Cerebellar nuclear complex (tissue), 1 donor: ENCODE data around the gene NLGN4X.
A peak's percentile ranks its signal among the peaks of the same experiment; 100 is the strongest.

Experiments used
- DNase-seq, 2 experiments: peaks; one replicate each; lab custom pipeline; 2025; lab: John Stamatoyannopoulos, UW

NLGN4X gene

GRCh38 chrX:6151971-6152370 lies 76.7 kb downstream of the NLGN4X start:
- DNase-seq: no peak

DNA sequence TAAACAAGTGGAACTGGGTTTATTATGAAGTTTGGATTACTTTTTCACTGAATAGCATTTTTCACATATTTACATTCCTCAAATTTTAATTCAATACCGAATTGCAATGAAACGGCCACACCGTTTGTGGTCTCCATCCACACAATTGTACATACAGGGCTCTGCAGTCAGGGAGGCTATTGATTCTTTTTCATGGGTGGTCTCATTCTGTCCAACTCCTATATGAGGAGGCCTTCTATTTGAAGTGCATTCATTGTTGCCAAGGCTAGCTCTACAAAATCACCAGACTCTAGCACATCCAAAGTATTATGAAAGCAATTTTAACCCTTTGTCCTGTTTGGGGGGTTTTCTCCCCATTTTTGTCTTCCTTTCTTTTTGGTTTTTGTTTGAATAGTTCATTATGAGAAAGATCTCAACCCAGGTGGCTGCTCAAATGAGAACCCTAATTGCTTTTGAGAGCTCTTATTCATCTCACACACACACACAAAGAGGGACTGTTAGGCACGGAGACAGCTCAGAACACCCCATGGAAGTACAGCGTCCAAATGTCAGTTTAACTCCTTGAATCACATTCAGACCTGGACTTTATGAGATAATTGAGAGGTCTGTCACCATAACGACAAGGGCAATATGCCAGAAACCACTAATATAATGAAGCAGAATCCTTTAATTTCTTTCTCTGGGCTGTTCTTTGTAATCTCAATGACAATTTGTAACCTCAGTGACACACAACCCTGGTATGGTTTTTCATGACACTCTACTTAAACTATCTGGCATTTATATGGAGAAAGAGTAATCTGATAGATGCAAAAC lies 79.4 kb downstream of the NLGN4X start:
- no peak for DNase-seq

DNA sequence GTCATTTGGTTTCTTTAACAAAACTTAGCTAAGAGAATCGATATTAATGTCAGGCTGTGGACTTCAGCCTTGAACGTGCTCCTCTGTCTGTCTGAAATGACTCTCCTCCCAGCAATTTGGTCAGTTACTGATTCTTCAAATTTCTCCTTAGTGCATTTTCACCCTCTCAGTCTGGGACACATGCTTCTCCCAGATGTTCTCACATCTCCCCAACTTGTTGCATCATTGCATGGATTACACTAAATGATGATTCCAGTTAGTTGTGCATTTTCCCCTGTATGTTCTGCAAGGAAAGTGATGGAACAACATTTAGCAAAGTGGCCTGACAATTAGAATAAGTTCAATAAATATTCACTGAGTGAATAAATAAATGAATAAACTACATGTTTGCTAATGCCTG lies 94.4 kb downstream of the NLGN4X start:
- DNase-seq: no peak

DNA sequence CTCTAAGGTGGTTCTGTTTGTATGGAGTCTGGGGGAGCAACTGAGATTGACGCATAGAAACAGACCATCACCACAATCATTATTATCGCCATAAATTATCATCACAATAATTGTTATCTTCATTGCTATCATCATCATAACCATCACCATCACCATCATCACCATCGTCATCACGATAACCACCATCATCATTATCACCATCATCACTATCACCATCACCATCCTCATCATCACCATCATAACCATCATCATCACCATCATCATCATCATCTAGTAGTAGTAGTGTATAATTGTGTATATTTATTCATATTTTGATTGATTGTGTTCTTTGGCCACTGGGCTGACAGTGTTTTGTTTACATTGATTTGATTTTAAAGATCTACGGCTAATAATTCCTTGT lies 95.7 kb downstream of the NLGN4X start:
- DNase-seq: no peak

DNA sequence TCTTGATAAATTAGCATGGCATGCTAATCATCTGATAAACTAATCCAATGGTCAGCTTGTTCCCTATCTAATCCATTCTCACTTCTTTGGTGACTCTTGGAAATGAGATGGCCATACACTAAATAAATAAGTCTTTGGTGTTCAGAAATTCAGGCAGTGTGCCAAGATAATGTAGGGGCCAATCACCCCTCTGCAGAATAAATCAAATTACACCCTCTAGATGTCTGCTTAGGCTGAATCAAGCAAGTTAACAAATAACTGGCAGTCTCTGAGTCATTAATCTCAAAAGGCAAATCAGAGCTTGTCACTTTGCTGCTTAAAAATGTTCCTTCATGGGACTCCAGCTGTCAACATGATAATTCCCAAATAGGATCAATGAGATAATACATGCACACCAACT lies 97.4 kb downstream of the NLGN4X start:
- DNase-seq: no peak

GRCh38 chrX:6129195-6129594 lies 99.5 kb downstream of the NLGN4X start:
- no peak for DNase-seq

DNA sequence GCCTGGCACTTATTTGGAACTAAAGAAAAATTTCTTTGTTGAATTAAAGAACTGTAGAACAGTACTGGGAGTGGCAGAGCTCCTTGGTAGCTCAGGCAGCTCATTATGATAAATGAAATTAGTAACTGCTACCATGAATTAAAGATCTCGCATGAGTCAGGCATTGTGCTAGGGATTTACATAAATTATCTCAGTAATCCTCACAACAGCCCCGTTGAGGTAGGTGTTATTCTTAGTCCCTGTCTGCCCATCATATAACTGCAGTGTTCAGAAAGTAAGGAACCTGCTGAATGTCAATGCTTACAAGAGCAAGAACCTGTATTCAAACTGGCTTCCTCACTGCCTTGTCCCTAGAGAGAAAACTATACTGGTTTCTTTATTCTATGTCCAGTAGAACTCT lies 108.3 kb downstream of the NLGN4X start:
- no peak for DNase-seq

DNA sequence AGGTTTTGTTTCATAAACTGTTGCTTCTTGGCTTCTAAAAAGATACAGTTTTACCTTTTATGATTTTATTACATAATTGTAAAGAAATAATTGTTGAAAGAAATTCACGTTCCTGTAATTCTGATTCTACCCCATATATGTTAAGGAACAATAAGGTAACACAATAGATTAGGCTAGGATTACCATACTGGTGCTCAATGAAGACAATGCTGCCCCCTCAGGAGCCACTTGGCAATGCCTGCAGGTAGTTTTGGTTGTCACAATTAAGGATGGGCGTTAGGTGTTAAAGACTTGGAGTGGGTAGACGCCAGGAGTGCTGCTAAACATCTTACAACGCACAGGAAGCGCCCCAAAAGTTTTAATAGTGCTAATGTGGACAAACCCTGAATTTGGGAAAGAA lies 133.2 kb downstream of the NLGN4X start:
- no peak for DNase-seq

DNA sequence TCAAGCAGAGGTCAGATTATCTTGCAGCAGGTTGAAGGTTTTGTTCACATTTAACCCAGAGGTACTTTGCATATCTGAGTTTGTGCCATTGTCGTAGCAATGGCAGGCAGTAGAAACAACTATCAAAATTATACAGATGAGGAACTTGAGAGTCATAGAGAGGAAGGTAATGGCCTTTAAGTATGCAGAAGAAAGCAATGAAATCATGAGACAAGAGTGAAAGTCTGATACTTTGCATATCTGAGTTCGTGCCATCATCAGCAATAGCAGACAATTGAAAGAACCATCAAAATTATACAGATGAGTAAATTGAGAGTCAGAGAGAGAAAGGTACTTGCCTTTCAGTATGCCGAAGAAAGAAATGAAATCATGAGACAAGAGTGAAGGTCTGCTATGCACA lies 154.1 kb downstream of the NLGN4X start:
- DNase-seq: no peak

GRCh38 chrX:6071731-6072130 lies 156.9 kb downstream of the NLGN4X start:
- peak in 1 of 2 experiments; percentile 32 for DNase-seq

- no peak for DNase-seq
Observed at GRCh38 chrX:6067600-6067999, 161.1 kb downstream of the NLGN4X start.

- peak; percentile 12 to 61 for DNase-seq
Observed at GRCh38 chrX:6053141-6053540, 175.5 kb downstream of the NLGN4X start.

DNA sequence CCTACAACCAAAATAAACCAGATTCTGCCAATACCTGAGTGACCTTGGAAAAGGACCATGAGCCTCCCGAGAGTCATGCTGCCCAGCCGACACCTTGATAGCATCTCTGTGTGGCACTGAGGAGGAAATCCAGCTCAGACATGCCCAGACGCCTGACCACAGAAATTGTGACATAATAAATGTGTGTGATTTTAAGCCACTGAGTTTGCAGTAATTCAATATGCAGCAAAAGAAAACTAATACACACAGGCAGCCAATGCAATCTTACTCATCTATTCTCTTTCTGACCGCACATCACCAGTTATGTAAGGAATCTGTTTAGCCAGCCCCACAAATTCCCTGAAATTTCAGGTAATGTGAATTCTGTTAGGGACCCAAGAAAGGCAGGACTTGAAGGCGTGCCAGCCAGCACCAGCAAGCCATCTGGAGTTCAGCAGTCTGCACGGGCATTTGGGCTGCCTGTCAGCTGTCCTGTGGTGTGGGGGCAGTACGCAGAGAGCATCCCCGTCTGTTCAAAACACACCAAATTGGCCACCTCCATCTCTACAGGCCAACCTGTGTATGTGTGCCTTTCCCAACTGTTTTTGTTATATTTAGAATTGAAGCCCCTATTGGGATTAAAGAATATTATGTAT lies 176.4 kb downstream of the NLGN4X start:
- peak; percentile 89 to 93 for DNase-seq

DNA sequence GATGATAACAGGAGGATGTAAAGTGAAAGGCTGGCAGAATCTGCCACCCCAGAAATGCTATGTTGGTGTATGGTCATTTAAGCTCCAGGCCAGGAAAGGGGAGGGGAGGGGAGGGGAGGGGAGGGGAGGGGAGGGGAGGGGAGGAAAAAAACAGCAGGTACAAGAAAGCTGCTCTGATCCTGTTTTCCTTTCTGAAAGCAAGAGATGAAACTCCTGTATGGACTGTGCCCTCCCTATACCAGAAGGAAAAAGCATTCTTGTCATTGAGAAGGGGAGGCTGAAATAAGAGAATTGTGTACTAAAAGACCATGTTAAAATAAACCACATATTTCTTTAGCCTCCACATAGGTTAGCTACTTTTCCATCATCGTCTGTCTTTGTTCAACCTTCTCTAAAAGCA lies 179.5 kb downstream of the NLGN4X start:
- DNase-seq: no peak

GRCh38 chrX:6041630-6042029 lies 187.0 kb downstream of the NLGN4X start:
- DNase-seq: no peak

DNA sequence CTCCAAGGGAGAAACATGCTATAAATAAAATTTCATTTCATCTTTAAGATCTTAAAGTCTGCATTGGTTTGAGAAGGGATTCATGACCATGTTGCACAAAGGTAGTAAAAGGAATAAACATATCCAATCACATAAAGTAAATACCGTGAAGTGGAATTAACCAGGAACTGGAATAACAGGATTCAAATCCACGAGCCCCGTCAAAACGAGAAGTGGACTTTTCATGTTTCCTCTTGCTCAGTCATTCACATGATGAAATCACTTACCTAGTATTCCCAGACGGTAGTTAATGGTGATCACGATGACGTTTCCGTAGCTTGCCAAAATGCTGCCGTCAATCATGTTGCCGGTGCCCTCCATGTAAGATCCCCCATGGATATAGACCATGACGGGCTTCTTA lies 199.7 kb downstream of the NLGN4X start:
- DNase-seq: no peak

- no peak for DNase-seq
Observed at GRCh38 chrX:6026980-6027379, 201.7 kb downstream of the NLGN4X start.

GRCh38 chrX:6026429-6026828 lies 202.2 kb downstream of the NLGN4X start:
- no peak for DNase-seq

DNA sequence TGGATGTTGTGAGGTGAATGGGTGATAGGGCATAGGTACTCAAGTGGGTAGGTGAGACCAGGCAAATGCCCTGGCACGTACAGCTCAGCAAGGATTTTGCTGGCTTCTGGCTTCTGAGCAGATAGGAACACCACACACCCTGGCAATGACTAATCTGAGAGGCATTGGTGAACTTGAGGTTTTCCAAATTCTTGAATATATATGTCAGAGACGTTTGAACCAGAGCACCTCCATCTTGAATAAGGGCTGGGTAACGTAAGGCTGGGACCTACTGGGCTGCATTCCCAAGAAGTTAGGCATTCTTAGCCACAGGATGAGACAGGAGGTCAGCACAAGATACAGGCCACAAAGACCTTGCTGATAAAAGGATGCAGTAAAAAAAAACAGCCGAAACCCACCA lies 204.5 kb downstream of the NLGN4X start:
- DNase-seq: no peak

DNA sequence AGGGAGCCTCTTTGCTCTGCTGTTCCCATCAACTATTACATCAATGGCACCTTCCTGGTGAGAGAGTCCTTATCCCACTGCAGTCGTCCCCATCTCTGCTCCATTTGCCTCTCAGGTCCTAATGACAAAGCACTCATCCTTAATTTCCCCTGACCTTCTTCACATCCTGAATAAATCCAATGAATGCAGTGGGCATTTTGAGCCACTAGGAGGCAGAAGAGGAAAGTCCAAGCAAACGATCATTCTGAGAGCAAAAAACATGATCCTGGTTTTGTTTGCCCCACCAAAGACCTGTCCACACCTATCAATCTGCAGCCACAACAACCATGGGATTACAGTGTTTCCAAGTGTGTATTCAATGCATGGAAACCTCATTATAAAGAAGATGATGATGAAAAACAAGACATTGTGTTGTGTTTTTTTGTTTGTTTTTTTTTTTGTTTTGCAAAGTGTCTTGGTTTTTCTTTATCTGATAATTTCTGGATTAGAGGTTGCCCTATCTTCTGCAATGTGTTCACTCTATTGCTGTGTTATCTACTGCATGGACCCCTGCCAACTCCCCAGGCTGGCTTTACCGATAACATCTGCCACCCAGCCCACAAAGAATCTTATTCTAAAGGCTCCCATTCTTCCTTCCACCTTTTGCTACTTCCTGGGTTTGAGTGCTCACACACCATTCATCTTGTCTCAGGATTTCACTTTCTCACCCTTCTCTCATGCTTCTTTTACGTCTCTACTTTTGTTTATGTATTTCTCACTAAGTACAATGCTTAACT lies 207.2 kb downstream of the NLGN4X start:
- peak in 1 of 2 experiments; percentile 19 for DNase-seq

DNA sequence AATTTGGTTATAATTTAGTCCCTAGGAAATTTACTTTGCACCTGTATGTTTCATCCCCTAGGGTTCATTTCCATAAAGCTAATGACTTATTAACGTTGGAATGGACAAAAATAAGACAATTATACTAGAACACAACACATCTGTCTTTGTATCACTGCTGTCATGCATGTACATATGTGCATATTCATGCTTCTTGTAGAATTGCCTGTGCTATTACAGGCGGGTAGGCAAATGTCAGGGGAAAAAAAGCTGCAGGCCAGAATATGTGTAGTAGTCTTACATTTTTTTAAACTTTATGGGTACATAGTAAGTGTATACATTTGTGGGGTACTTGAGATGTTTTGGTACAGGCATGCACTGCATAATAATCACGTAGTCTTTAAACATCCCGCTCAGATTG lies 209.6 kb downstream of the NLGN4X start:
- no peak for DNase-seq

DNA sequence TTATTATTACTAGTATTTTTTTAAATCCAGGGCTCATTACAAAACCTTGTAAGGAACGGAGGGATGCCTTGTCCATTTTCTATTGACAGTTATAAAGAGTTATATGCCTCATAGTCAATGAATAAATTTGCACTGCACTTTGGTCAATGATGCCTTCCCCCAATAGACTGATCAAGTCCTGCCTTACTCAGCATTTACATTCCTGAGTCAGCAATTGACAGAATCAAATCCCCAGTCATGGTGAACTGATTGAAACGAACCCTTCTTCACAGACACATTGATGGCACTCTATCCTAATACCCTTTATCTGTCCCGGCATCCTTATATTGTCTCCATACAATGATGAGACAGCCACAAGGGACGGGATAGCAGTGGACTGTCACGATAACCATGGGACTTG lies 213.2 kb downstream of the NLGN4X start:
- no peak for DNase-seq

DNA sequence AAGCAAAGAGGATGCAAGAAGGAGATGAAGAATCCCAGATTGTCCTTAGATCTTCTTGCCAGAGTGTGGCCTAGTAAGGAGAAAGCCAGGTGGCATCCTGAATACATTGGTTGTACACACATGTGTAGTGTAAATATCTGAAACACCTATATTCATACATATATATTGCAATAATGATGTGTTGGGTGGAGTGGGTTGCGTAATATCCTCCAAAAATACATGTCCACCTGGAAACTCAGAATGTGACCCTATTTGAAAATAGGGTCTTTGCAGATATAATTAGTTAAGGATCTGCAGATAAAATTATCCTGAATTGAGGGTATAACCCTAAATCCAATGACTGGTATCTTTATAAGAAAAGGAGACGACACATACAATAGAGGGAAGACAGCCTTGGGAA lies 216.3 kb downstream of the NLGN4X start:
- no peak for DNase-seq
